A549 (cell line): ENCODE data around the gene SCO2. TPM values are rescaled to one million over a fixed set of nuclear protein-coding genes. Genes with fewer than 3 reads are reported as not detected.

Source experiments
- ATAC-seq, 2 experiments: fragments of 200-7000 bp in 1 of 2; fragments of >200 bp in 1 of 2; cut with Nextera tagmentation in 1 of 2; cut with Tn5 transposase in 1 of 2; 3 replicates each; pipeline versions ENCODE4 v1.8.0 to v1.9.1; 2018 to 2020; ENCODE audit warnings: mild to moderate bottlenecking in 1 of 2, moderate library complexity in 1 of 2
- CTCF ChIA-PET: fragments of 300-600 bp; sonication (Branson Sonifier 250); formaldehyde crosslinking; extraction: SDS; loops from one replicate; lab custom pipeline; 2021; ENCODE audit warnings: antibody characterized with exemption, inconsistent platforms; lab: Yijun Ruan, JAX
- POLR2A ChIA-PET: fragments of 350-600 bp; formaldehyde crosslinking; extraction: SDS; loops from one replicate; lab custom pipeline; 2021; ENCODE audit warnings: antibody characterized with exemption, inconsistent platforms; lab: Yijun Ruan, JAX
- DNase-seq, 2 experiments: peaks; one replicate each; pipeline versions ENCODE4 v3.0.0 to v3.0.0-alpha.2; 2011 to 2016; ENCODE audit warnings: low read depth in 1 of 2, low spot score in 1 of 2
- FAIRE-seq: peaks from 2 replicates; lab custom pipeline; 2011; peaks lifted over from hg19 to GRCh38; lab: Jason Lieb, UNC
- H3K27ac ChIP-seq, 2 experiments: fragments of >200 bp; sonication (Bioruptor Twin); formaldehyde crosslinking; 3 replicates each; pipeline ENCODE4 v1.5.1; 2016 to 2017
- H3K4me1 ChIP-seq: fragments of >200 bp; sonication (Bioruptor Twin); formaldehyde crosslinking; 3 replicates; pipeline ENCODE4 v1.6.1; 2016
- H3K4me2 ChIP-seq: fragments of >200 bp; sonication (Bioruptor Twin); formaldehyde crosslinking; 3 replicates; pipeline ENCODE4 v1.6.1; 2016
- H3K4me3 ChIP-seq: fragments of >200 bp; sonication (Bioruptor Twin); formaldehyde crosslinking; 3 replicates; pipeline ENCODE4 v1.5.1; 2016
- H3K9me3 ChIP-seq: fragments of >200 bp; sonication (Bioruptor Twin); formaldehyde crosslinking; 3 replicates; pipeline ENCODE4 v1.6.1; 2016
- CBX2 ChIP-seq: fragments of 200-600 bp; sonication (generic); IDR thresholded peaks from 2 replicates; pipeline ENCODE4 v1.6.1; 2016; ENCODE audit warnings: low read depth, mild to moderate bottlenecking, borderline replicate concordance
- CEBPB ChIP-seq, 2 experiments: fragments of >200 bp in 1 of 2; sonication (Bioruptor Twin) in 1 of 2; formaldehyde crosslinking in 1 of 2; IDR thresholded peaks; 2 replicates each; pipeline ENCODE4 v1.6.1; 2012 to 2016
- CHD4 ChIP-seq: fragments of 200-600 bp; sonication (generic); IDR thresholded peaks from 2 replicates; pipeline ENCODE4 v1.6.1; 2016; ENCODE audit warnings: antibody characterized with exemption, mild to moderate bottlenecking, borderline replicate concordance
- FOXS1 ChIP-seq: fragments of 250-450 bp; sonication (Bioruptor Pico); IDR thresholded peaks from 2 replicates; pipeline ENCODE4 v1.5.0; 2020; ENCODE audit warnings: mild to moderate bottlenecking, moderate library complexity
- GATA3 ChIP-seq: IDR thresholded peaks from 2 replicates; pipeline ENCODE4 v1.6.1; 2012; ENCODE audit warnings: borderline replicate concordance
- HDAC2 ChIP-seq: fragments of 200-600 bp; sonication (generic); IDR thresholded peaks from 2 replicates; pipeline ENCODE4 v1.6.1; 2016
- MAZ ChIP-seq: fragments of 150-350 bp; IDR thresholded peaks from 2 replicates; pipeline ENCODE4 v1.6.1; 2014; ENCODE audit warnings: antibody characterized with exemption, low read depth, low read length, borderline replicate concordance
- MYC ChIP-seq: IDR thresholded peaks from 2 replicates; pipeline ENCODE4 v1.6.1; 2012; ENCODE audit warnings: mild to moderate bottlenecking, inconsistent platforms, low read length, improper control_type of control experiment, borderline replicate concordance
- POLR2AphosphoS2 ChIP-seq: conservative IDR thresholded peaks from 2 replicates; pipeline ENCODE4 v1.6.1; 2012; ENCODE audit warnings: low read length, improper control_type of control experiment, inconsistent platforms
- RARB ChIP-seq: fragments of 250-450 bp; sonication (Bioruptor Pico); IDR thresholded peaks from 2 replicates; pipeline ENCODE4 v1.8.0; 2021; ENCODE audit warnings: mild to moderate bottlenecking, moderate library complexity
- RCOR1 ChIP-seq: fragments of 150-350 bp; IDR thresholded peaks from 2 replicates; pipeline ENCODE4 v1.6.1; 2014; ENCODE audit warnings: antibody characterized with exemption, low read length, low read depth
- SREBF2 ChIP-seq: fragments of 450-650 bp; IDR thresholded peaks from 2 replicates; pipeline ENCODE4 v1.6.1; 2014; ENCODE audit warnings: mild to moderate bottlenecking, moderate library complexity
- TP53 ChIP-seq: fragments of 250-450 bp; sonication (Bioruptor Pico); IDR thresholded peaks from 2 replicates; pipeline ENCODE4 v1.5.0; 2021; ENCODE audit warnings: mild to moderate bottlenecking, moderate library complexity
- ZFP36 ChIP-seq: fragments of 450-650 bp; IDR thresholded peaks from 2 replicates; pipeline ENCODE4 v1.6.1; 2014; ENCODE audit warnings: borderline replicate concordance; ENCODE audit not compliant: partially characterized antibody
- ZNF302 ChIP-seq: fragments of 250-450 bp; sonication (Bioruptor Pico); IDR thresholded peaks from 2 replicates; pipeline ENCODE4 v1.9.0; 2021; ENCODE audit warnings: inconsistent platforms, mild to moderate bottlenecking, moderate library complexity
- WGBS: methylation state at CpG from one replicate; pipeline ENCODE4 v1.1.6; 2017; ENCODE audit errors: missing lambda C conversion rate; 5-methylcytosine and 5-hydroxymethylcytosine counted together
- polyA plus RNA-seq, 4 experiments: library from polyadenylated mRNA; depleted of rRNA in 3 of 4; stranded (reverse); fragments of >200 nt; fragmentation: RNase III in 1 of 4; extraction: RNeasy Plus Mini Kit Qiagen cat#74134 plus additional on column Dnase treatment in 1 of 4; gene quantifications; 2 replicates in 3 of 4; 3 replicates in 1 of 4; pipeline ENCODE4 v1.2.3, GENCODE V29; 2011 to 2017
- TF ChIP-seq, protein P1 (sequence below): fragments of >200 bp; sonication (Bioruptor Twin); formaldehyde crosslinking; IDR thresholded peaks from 3 replicates; pipeline ENCODE4 v1.5.1; 2016
- TF ChIP-seq, protein P2 (sequence below): fragments of 200-600 bp; sonication (generic); IDR thresholded peaks from 2 replicates; pipeline ENCODE4 v1.6.1; 2016; ENCODE audit warnings: antibody characterized with exemption, mild to moderate bottlenecking, moderate library complexity
- TF ChIP-seq, protein P3 (sequence below): fragments of 250-450 bp; sonication (Bioruptor Pico); IDR thresholded peaks from 2 replicates; pipeline ENCODE4 v1.5.0; 2021; ENCODE audit warnings: mild to moderate bottlenecking, moderate library complexity, borderline replicate concordance
- TF ChIP-seq, protein P4 (sequence below): fragments of 150-350 bp; IDR thresholded peaks from 2 replicates; pipeline ENCODE4 v1.6.1; 2014; ENCODE audit warnings: low read depth, mild to moderate bottlenecking, low read length
- TF ChIP-seq, protein P5 (sequence below): fragments of >200 bp; sonication (Bioruptor Twin); formaldehyde crosslinking; IDR thresholded peaks from 3 replicates; pipeline ENCODE4 v1.6.1; 2016
- TF ChIP-seq, protein P6 (sequence below): fragments of 250-450 bp; sonication (Bioruptor Pico); IDR thresholded peaks from 2 replicates; pipeline ENCODE4 v1.5.0; 2020; ENCODE audit warnings: low read depth, mild to moderate bottlenecking, moderate library complexity
- TF ChIP-seq, protein P7 (sequence below): fragments of >200 bp; sonication (Bioruptor Twin); formaldehyde crosslinking; IDR thresholded peaks from 2 replicates; pipeline ENCODE4 v1.6.1; 2016

The SCO2 gene
- polyA plus RNA-seq, 2 of the 4 experiments (the other 2 are of a cell fraction) = 0.37 to 1.7 TPM

DNA sequence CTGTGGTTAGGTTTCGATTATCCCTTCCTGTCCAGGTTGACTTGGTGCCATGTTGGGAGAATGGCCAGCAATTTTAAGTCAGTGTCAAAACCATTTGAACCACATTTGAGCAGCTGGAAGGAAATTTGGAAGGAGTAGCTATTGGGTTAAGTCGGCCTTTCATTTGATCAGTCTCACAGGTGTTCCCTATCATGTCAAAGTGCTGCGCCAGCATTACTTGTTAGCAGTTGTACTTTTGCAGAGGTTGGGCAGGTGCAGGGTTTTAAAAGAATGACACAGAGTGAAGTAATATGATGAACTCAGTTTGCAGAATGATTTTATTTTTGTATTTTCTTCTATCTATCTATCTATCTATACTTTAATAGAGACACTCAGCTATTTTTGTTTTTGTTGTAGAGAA, 10.8 kb upstream of the SCO2 start:
- 88% methylated on average over 3 of the region's 3 CpGs for WGBS
- H3K9me3 ChIP-seq = no peaks in the 10 kb centered on the region

DNA sequence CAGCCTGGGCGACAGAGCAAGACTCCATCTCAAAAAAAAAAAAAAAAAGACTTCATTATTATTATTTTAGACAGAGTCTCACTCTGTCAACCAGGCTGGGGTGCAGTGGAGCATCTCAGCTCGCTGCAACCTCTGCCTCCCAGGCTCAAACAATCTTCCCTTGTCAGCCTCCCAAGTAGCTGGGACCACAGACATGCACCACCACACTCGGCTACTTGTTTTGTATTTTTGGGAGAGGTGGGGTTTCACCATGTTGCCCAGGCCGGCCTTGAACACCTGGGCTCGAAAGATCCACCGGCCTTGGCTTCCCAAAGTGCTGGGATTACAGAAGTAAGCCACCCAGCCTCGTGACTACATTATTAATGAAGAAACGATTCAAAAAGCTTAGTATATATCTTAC, 9.7 kb upstream of the SCO2 start:
- ChIA-PET CTCF (interaction anchor here (1.0 to 1.7 kb wide), 3 partner anchors 9 to 28 kb away, joined by 3 read pairs; partner anchors contain the start of gene SYCE3), POLR2A (no interaction called here)
- no peak overlapping the region for H3K4me2 ChIP-seq
- FAIRE-seq (no peak), ATAC-seq (no peak), DNase-seq (no peak)
- no peaks in the 10 kb centered on the region for H3K9me3 ChIP-seq
- no peak overlapping the region for H3K27ac ChIP-seq
- H3K4me1 ChIP-seq = peaks cover 35% of the 10 kb centered on the region
- no peak for TF ChIP-seq ZFP36
- no peak for TF ChIP-seq MAZ
- TF ChIP-seq, protein P1, sequence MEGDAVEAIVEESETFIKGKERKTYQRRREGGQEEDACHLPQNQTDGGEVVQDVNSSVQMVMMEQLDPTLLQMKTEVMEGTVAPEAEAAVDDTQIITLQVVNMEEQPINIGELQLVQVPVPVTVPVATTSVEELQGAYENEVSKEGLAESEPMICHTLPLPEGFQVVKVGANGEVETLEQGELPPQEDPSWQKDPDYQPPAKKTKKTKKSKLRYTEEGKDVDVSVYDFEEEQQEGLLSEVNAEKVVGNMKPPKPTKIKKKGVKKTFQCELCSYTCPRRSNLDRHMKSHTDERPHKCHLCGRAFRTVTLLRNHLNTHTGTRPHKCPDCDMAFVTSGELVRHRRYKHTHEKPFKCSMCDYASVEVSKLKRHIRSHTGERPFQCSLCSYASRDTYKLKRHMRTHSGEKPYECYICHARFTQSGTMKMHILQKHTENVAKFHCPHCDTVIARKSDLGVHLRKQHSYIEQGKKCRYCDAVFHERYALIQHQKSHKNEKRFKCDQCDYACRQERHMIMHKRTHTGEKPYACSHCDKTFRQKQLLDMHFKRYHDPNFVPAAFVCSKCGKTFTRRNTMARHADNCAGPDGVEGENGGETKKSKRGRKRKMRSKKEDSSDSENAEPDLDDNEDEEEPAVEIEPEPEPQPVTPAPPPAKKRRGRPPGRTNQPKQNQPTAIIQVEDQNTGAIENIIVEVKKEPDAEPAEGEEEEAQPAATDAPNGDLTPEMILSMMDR = no peak
- TF ChIP-seq, protein P2, sequence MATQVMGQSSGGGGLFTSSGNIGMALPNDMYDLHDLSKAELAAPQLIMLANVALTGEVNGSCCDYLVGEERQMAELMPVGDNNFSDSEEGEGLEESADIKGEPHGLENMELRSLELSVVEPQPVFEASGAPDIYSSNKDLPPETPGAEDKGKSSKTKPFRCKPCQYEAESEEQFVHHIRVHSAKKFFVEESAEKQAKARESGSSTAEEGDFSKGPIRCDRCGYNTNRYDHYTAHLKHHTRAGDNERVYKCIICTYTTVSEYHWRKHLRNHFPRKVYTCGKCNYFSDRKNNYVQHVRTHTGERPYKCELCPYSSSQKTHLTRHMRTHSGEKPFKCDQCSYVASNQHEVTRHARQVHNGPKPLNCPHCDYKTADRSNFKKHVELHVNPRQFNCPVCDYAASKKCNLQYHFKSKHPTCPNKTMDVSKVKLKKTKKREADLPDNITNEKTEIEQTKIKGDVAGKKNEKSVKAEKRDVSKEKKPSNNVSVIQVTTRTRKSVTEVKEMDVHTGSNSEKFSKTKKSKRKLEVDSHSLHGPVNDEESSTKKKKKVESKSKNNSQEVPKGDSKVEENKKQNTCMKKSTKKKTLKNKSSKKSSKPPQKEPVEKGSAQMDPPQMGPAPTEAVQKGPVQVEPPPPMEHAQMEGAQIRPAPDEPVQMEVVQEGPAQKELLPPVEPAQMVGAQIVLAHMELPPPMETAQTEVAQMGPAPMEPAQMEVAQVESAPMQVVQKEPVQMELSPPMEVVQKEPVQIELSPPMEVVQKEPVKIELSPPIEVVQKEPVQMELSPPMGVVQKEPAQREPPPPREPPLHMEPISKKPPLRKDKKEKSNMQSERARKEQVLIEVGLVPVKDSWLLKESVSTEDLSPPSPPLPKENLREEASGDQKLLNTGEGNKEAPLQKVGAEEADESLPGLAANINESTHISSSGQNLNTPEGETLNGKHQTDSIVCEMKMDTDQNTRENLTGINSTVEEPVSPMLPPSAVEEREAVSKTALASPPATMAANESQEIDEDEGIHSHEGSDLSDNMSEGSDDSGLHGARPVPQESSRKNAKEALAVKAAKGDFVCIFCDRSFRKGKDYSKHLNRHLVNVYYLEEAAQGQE = no peak
- TF ChIP-seq, protein P3, sequence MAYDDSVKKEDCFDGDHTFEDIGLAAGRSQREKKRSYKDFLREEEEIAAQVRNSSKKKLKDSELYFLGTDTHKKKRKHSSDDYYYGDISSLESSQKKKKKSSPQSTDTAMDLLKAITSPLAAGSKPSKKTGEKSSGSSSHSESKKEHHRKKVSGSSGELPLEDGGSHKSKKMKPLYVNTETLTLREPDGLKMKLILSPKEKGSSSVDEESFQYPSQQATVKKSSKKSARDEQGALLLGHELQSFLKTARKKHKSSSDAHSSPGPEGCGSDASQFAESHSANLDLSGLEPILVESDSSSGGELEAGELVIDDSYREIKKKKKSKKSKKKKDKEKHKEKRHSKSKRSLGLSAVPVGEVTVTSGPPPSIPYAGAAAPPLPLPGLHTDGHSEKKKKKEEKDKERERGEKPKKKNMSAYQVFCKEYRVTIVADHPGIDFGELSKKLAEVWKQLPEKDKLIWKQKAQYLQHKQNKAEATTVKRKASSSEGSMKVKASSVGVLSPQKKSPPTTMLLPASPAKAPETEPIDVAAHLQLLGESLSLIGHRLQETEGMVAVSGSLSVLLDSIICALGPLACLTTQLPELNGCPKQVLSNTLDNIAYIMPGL = no peak
- TF ChIP-seq SREBF2 = no peak
- no peak for TF ChIP-seq CHD4
- no peak for TF ChIP-seq RARB (CRISPR knock-in tag)
- TF ChIP-seq FOXS1 = no peak
- no peak for TF ChIP-seq RCOR1
- no peak for TF ChIP-seq POLR2AphosphoS2
- 94% methylated on average over 8 of the region's 8 CpGs for WGBS
- H3K4me3 ChIP-seq = no peak overlapping the region

More for the DNA sequence above, 10.8 kb upstream of the SCO2 start:
- CTCF ChIA-PET = interaction anchor here (0.7 to 1.2 kb wide), 4 partner anchors 10 to 129 kb away, joined by 3 to 4 read pairs (median 4); partner anchors contain the start of gene SCO2
- Histone ChIP-seq H3K4me2 (no peak overlapping the region), H3K4me1 (peaks cover 46% of the 10 kb centered on the region), H3K4me3 (no peak overlapping the region), H3K27ac (no peak overlapping the region)
- TF ChIP-seq, protein P4, sequence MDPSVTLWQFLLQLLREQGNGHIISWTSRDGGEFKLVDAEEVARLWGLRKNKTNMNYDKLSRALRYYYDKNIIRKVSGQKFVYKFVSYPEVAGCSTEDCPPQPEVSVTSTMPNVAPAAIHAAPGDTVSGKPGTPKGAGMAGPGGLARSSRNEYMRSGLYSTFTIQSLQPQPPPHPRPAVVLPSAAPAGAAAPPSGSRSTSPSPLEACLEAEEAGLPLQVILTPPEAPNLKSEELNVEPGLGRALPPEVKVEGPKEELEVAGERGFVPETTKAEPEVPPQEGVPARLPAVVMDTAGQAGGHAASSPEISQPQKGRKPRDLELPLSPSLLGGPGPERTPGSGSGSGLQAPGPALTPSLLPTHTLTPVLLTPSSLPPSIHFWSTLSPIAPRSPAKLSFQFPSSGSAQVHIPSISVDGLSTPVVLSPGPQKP = no peak
- TF ChIP-seq ZNF302 (no peak), TP53 (CRISPR knock-in tag) (no peak), HDAC2 (no peak), CBX2 (no peak), GATA3 (no peak), MYC (no peak), RARB (CRISPR knock-in tag) (no peak), MAZ (no peak), CEBPB (IDR thresholded peaks at IDR 0.05) (no peak)
- TF ChIP-seq, protein P5, sequence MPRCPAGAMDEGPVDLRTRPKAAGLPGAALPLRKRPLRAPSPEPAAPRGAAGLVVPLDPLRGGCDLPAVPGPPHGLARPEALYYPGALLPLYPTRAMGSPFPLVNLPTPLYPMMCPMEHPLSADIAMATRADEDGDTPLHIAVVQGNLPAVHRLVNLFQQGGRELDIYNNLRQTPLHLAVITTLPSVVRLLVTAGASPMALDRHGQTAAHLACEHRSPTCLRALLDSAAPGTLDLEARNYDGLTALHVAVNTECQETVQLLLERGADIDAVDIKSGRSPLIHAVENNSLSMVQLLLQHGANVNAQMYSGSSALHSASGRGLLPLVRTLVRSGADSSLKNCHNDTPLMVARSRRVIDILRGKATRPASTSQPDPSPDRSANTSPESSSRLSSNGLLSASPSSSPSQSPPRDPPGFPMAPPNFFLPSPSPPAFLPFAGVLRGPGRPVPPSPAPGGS = no peak
- TF ChIP-seq, protein P1 = no peak
- TF ChIP-seq, protein P6, sequence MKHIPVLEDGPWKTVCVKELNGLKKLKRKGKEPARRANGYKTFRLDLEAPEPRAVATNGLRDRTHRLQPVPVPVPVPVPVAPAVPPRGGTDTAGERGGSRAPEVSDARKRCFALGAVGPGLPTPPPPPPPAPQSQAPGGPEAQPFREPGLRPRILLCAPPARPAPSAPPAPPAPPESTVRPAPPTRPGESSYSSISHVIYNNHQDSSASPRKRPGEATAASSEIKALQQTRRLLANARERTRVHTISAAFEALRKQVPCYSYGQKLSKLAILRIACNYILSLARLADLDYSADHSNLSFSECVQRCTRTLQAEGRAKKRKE = no peak
- TF ChIP-seq, protein P7, sequence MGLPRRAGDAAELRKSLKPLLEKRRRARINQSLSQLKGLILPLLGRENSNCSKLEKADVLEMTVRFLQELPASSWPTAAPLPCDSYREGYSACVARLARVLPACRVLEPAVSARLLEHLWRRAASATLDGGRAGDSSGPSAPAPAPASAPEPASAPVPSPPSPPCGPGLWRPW = no peak
- DNase-seq = no peak
- POLR2A ChIA-PET = no interaction called here
- ATAC-seq = no peak
- no peak for FAIRE-seq
